ENCODE measurements around the gene RAB21.

Gene RAB21

DNA sequence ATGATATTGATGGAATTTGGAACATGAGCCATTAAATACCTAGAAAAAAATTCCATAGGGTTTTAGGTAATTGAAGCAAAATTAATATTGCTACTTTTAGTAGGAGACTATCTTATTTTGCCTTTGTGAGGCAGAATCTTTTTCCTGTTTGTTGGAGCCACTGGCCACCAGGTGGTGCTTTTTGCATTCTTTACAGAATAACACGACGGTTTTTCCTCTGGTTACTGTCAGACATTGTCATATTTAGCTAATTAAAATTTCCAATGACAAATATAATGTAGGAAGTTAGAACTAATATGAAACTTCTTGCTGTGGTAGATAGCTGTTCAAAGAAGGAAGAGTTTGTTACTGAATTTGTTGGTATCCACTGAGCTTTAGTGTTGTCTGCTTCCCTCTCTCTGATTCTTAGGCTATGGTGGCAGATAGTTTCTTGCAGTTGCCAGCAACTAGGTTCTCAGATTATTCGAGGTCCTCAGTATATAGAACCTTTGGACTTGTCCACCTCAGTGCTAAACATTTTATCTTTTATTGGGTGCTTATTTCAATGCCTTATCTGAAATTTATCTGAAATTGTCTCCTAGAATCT lies 25.7 kb downstream of the RAB21 start:
- no peak overlapping the region for H3K4me3 ChIP-seq (ENCODE audit: low read depth, low read length)
- H3K27me3 ChIP-seq (replicated peaks): no peaks in the 10 kb centered on the region
- DNase-seq: peak; percentile 48
- TF ChIP-seq, protein P1, sequence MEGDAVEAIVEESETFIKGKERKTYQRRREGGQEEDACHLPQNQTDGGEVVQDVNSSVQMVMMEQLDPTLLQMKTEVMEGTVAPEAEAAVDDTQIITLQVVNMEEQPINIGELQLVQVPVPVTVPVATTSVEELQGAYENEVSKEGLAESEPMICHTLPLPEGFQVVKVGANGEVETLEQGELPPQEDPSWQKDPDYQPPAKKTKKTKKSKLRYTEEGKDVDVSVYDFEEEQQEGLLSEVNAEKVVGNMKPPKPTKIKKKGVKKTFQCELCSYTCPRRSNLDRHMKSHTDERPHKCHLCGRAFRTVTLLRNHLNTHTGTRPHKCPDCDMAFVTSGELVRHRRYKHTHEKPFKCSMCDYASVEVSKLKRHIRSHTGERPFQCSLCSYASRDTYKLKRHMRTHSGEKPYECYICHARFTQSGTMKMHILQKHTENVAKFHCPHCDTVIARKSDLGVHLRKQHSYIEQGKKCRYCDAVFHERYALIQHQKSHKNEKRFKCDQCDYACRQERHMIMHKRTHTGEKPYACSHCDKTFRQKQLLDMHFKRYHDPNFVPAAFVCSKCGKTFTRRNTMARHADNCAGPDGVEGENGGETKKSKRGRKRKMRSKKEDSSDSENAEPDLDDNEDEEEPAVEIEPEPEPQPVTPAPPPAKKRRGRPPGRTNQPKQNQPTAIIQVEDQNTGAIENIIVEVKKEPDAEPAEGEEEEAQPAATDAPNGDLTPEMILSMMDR (IDR thresholded peaks at IDR 0.05; ENCODE audit: low read depth, low read length, missing control alignments): peak; percentile 76
- no peak overlapping the region for H3K27ac ChIP-seq
- in situ Hi-C loops (cut with HindIII; ENCODE audit: low pct_ligation_motif_present, low sequenced_read_pairs): no loop called here
- peaks cover 4% of the 10 kb centered on the region for H3K36me3 ChIP-seq (replicated peaks)

DNA sequence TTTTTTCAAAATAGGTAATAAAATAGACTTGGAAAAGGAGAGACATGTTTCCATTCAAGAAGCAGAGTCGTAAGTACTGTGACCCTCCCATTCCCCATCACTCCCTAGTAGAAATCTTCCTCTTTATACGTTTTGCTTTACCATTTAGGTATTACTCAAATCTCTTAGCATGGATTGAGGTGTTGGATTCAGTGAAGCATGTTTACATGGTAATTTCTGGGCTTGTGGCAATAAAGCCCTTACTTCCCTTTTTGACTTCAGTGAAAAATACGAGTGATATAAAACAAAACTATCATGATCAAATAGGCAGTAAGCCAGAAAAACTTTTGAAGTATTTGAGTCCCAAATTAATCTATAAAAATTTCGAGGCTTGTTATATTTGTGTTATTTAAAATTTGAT lies 27.4 kb downstream of the RAB21 start:
- Histone ChIP-seq H3K27ac (no peak overlapping the region), H3K4me3 (ENCODE audit: low read depth, low read length) (no peak overlapping the region), H3K36me3 (replicated peaks) (peaks cover 9% of the 10 kb centered on the region), H3K27me3 (replicated peaks) (no peaks in the 10 kb centered on the region)
- TF ChIP-seq, protein P1 (IDR thresholded peaks at IDR 0.05; ENCODE audit: low read depth, low read length, missing control alignments): no peak
- no peak for DNase-seq
- in situ Hi-C loops (cut with HindIII; ENCODE audit: low pct_ligation_motif_present, low sequenced_read_pairs): no loop called here

- DNase-seq: no peak
- in situ Hi-C loops (cut with HindIII; ENCODE audit: low pct_ligation_motif_present, low sequenced_read_pairs): no loop called here
- H3K27me3 ChIP-seq (replicated peaks): no peaks in the 10 kb centered on the region
- TF ChIP-seq, protein P1 (IDR thresholded peaks at IDR 0.05; ENCODE audit: low read depth, low read length, missing control alignments): no peak
- peaks cover 9% of the 10 kb centered on the region for H3K36me3 ChIP-seq (replicated peaks)
- no peak overlapping the region for H3K4me3 ChIP-seq (ENCODE audit: low read depth, low read length)
- H3K27ac ChIP-seq: no peak overlapping the region
Observed at GRCh38 chr12:71786829-71787228, 32.2 kb downstream of the RAB21 start.

- H3K36me3 ChIP-seq (replicated peaks): peaks cover 9% of the 10 kb centered on the region
- no peak overlapping the region for H3K4me3 ChIP-seq (ENCODE audit: low read depth, low read length)
- in situ Hi-C loops (cut with HindIII; ENCODE audit: low pct_ligation_motif_present, low sequenced_read_pairs): no loop called here
- H3K27ac ChIP-seq: no peak overlapping the region
- DNase-seq: no peak
- H3K27me3 ChIP-seq (replicated peaks): no peaks in the 10 kb centered on the region
- TF ChIP-seq, protein P1 (IDR thresholded peaks at IDR 0.05; ENCODE audit: low read depth, low read length, missing control alignments): no peak
Observed at GRCh38 chr12:71787580-71787979, 32.9 kb downstream of the RAB21 start.

DNA sequence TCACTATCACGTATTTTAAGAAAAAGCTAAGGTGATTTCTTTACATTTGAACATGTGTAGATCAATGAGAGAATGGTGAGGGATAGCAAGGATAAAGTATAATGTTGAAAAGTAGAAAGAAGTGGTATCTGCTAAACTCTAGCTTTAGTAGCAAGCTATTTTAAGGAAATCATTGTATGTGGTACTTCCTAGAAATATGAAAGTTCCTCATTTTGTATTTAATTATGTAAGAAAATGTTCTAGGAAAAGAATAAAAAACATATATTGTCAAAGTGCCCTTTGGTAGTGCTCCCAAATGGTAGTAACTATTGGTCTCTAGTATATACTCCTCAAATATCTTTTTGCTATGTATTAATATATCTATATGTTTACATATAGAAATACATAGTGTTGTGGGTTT lies 35.7 kb downstream of the RAB21 start:
- no peaks in the 10 kb centered on the region for H3K27me3 ChIP-seq (replicated peaks)
- H3K4me3 ChIP-seq (ENCODE audit: low read depth, low read length): no peak overlapping the region
- H3K27ac ChIP-seq: no peak overlapping the region
- DNase-seq: no peak
- TF ChIP-seq, protein P1 (IDR thresholded peaks at IDR 0.05; ENCODE audit: low read depth, low read length, missing control alignments): no peak
- peaks cover 7% of the 10 kb centered on the region for H3K36me3 ChIP-seq (replicated peaks)
- in situ Hi-C loops (cut with HindIII; ENCODE audit: low pct_ligation_motif_present, low sequenced_read_pairs): no loop called here

All from brain microvascular endothelial cell (primary cell).